Neuronal stem cell (in vitro differentiated cells): ENCODE data around the gene TRIM40.
A peak's percentile ranks its signal among the peaks of the same experiment; 100 is the strongest.

Experiments
- DNase-seq: peaks from one replicate; pipeline ENCODE4 v3.0.0-alpha.2; 2013; ENCODE audit warnings: low spot score
- H2AFZ ChIP-seq: one replicate; pipeline ENCODE4 v1.6.1; 2013; ENCODE audit warnings: mild to moderate bottlenecking, low read length, inconsistent platforms
- H2AK5ac ChIP-seq: 2 replicates; pipeline ENCODE4 v1.6.1; 2013; ENCODE audit warnings: low read depth, mild to moderate bottlenecking, inconsistent platforms, low read length, moderate library complexity, mixed read lengths
- H2BK120ac ChIP-seq: 2 replicates; pipeline ENCODE4 v1.6.1; 2013; ENCODE audit warnings: low read depth, mild to moderate bottlenecking, inconsistent platforms, low read length, moderate library complexity, mixed read lengths
- H2BK12ac ChIP-seq: one replicate; pipeline ENCODE4 v1.6.1; 2013; ENCODE audit warnings: low read length, inconsistent platforms
- H2BK15ac ChIP-seq: 2 replicates; pipeline ENCODE4 v1.6.1; 2013; ENCODE audit warnings: mild to moderate bottlenecking, low read length, inconsistent platforms, mixed read lengths
- H2BK5ac ChIP-seq: one replicate; pipeline ENCODE4 v1.6.1; 2013; ENCODE audit warnings: inconsistent platforms, mild to moderate bottlenecking, low read length, moderate library complexity
- H3K14ac ChIP-seq: one replicate; pipeline ENCODE4 v1.6.1; 2013; ENCODE audit warnings: low read length, inconsistent platforms
- H3K18ac ChIP-seq: 2 replicates; pipeline ENCODE4 v1.6.1; 2013; ENCODE audit warnings: low read length, inconsistent platforms
- H3K23ac ChIP-seq: 2 replicates; pipeline ENCODE4 v1.6.1; 2013; ENCODE audit warnings: low read depth, mild to moderate bottlenecking, mixed read lengths, low read length, inconsistent platforms; ENCODE audit not compliant: poor library complexity
- H3K27ac ChIP-seq: replicated peaks from 3 replicates; pipeline ENCODE4 v1.5.1; 2013; ENCODE audit warnings: low read length, inconsistent platforms
- H3K27me3 ChIP-seq, 3 experiments: 2 replicates each; pipeline ENCODE4 v1.6.1; 2013; ENCODE audit warnings: low read length in 3 of 3, mild to moderate bottlenecking in 2 of 3, inconsistent platforms in 1 of 3, low read depth in 1 of 3, mixed read lengths in 1 of 3, moderate library complexity in 1 of 3; ENCODE audit not compliant: control insufficient read depth in 3 of 3, insufficient read depth in 3 of 3
- H3K36me3 ChIP-seq, 2 donors: replicated peaks in 1 of 2; 2 replicates each; pipeline ENCODE4 v1.6.1; 2013; ENCODE audit warnings: low read length in 2 of 2; ENCODE audit not compliant: control insufficient read depth in 2 of 2, insufficient read depth in 2 of 2
- H3K4ac ChIP-seq: 2 replicates; pipeline ENCODE4 v1.6.1; 2013; ENCODE audit warnings: inconsistent platforms, mild to moderate bottlenecking, low read length, moderate library complexity
- H3K4me1 ChIP-seq, 2 donors: 1 replicate in 1 of 2; 2 replicates in 1 of 2; pipeline ENCODE4 v1.6.1; 2013; ENCODE audit warnings: low read length in 2 of 2, low read depth in 1 of 2; ENCODE audit not compliant: control insufficient read depth in 2 of 2, insufficient read depth in 1 of 2
- H3K4me2 ChIP-seq: one replicate; pipeline ENCODE4 v1.6.1; 2013; ENCODE audit warnings: mild to moderate bottlenecking, low read length, inconsistent platforms; ENCODE audit not compliant: insufficient read depth, poor library complexity, severe bottlenecking
- H3K4me3 ChIP-seq, 2 donors: 2 replicates each; pipeline ENCODE4 v1.5.1; 2013; ENCODE audit warnings: low read length in 2 of 2, mild to moderate bottlenecking in 2 of 2, inconsistent platforms in 1 of 2, moderate library complexity in 1 of 2
- H3K79me1 ChIP-seq: one replicate; pipeline ENCODE4 v1.6.1; 2013; ENCODE audit warnings: low read depth, mild to moderate bottlenecking, inconsistent platforms, low read length, moderate library complexity
- H3K9ac ChIP-seq: one replicate; pipeline ENCODE4 v1.6.1; 2013; ENCODE audit warnings: mild to moderate bottlenecking, low read depth, low read length, inconsistent platforms; ENCODE audit not compliant: poor library complexity
- H3K9me3 ChIP-seq, 2 donors: replicated peaks in 1 of 2; 2 replicates each; pipeline versions ENCODE3 to v1.6.1; 2013; ENCODE audit warnings: low read length in 2 of 2, mild to moderate bottlenecking in 2 of 2, inconsistent platforms in 1 of 2, low read depth in 1 of 2, mixed read lengths in 1 of 2, moderate library complexity in 1 of 2; ENCODE audit not compliant: control insufficient read depth in 2 of 2, insufficient read depth in 1 of 2
- H4K8ac ChIP-seq: one replicate; pipeline ENCODE4 v1.6.1; 2013; ENCODE audit warnings: low read depth, mild to moderate bottlenecking, inconsistent platforms, low read length, moderate library complexity
- H4K91ac ChIP-seq: one replicate; pipeline ENCODE4 v1.6.1; 2013; ENCODE audit warnings: low read length, low read depth, mild to moderate bottlenecking, inconsistent platforms; ENCODE audit not compliant: poor library complexity
- WGBS, 2 donors: extraction: QIAGEN DNeasy Blood & Tissue Kit; methylation state at CpG; one replicate each; pipeline ENCODE4 v1.1.7; 2013; ENCODE audit warnings: missing lambda C conversion rate in 2 of 2, mixed read lengths in 1 of 2; ENCODE audit not compliant: insufficient read length in 2 of 2, insufficient replicate concordance in 1 of 2; ENCODE audit errors: extremely low coverage in 2 of 2; 5-methylcytosine and 5-hydroxymethylcytosine counted together

The TRIM40 gene

DNA sequence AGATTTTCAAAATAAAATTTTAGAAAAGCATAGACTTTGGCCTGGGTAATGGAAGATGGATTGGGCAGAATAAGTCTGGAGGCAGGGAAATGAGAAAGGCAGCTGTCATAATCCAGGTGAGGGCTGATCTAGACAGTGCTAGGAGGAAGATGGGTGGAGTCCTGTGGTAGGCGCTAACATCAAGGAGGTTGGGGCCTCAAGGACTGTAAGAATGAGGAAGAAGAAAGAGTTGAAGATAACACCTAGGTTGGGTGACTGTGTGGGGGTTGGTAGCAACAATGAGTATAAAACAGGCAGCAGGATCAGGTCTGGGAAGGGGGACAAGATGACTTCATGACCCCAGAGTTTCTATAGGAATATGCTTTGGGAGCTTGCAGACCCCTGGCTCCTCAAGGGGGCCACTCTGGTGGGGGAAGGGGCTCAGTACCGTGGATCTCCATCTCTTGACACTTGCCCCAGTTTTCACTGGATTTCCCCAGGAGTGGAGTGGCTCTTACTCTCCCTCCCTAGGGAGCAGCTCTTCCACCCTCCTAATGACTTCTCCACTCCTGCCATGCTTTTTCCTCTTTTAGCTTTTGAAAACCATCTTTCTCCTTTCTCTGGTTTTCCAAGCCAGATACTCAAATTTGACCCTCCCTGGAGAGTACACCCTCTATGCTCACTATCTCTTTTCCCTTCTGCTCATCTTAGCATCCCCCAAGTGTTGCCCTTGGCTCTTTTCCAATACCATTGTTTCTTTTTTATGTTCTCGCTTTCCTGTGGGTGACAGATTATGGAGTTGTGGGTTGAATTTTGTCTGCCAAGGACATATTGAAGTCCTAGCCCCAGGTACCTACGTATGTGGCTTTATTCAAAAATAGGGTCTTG is 37.8 kb upstream of the TRIM40 start:
- Histone ChIP-seq H2AFZ (no peak overlapping the region), H3K18ac (no peak overlapping the region), H3K36me3 (no peaks in the 10 kb centered on the region), H4K91ac (no peak overlapping the region), H3K9ac (no peak overlapping the region), H3K14ac (no peak overlapping the region), H2BK120ac (no peak overlapping the region), H3K4me1 (peaks cover 2 to 6% of the 10 kb centered on the region in 2 donors), H2BK12ac (no peak overlapping the region), H3K27ac (no peak overlapping the region), H3K23ac (no peak overlapping the region), H3K4me2 (no peak overlapping the region), H3K27me3 (peaks cover 17 to 85% (median 61%) of the 10 kb centered on the region in 3 experiments), H4K8ac (no peak overlapping the region), H3K4ac (no peak overlapping the region), H2AK5ac (no peak overlapping the region), H2BK15ac (no peak overlapping the region), H3K4me3 (no peak overlapping the region), H2BK5ac (no peak overlapping the region), H3K9me3 (peaks cover 0 to 3% of the 10 kb centered on the region in 2 donors), H3K79me1 (no peaks in the 10 kb centered on the region)
- no peak for DNase-seq
- WGBS, 2 donors = no CpG with 5 or more reads among the region's 4 CpGs

DNA sequence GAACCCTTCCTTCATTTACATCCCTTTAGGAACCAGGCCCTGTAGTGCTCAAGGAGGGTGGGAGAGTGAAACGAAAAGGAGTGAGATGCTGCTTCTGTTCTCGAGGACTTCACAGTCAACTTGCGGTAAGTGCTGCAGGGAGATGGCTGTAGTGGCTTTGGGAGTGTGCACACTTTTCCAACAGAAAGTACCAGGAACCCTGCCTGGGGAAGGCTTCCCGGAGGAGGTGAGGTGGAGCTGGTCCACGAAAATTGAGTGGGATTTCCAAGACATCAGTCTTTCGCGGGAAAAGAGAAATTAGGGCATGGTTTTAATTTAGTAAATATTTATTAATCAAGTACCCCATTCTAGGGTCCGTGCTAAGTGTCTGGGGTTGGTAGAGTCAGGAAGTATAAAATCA is 35.8 kb upstream of the TRIM40 start:
- Histone ChIP-seq H3K4ac (no peak overlapping the region), H2AFZ (no peak overlapping the region), H4K8ac (no peak overlapping the region), H4K91ac (no peak overlapping the region), H2BK15ac (no peak overlapping the region), H3K4me2 (peak overlapping the region; percentile 20), H2BK12ac (no peak overlapping the region), H3K4me3 (peak overlapping the region in 1 of 2 donors; percentile 30), H2BK5ac (no peak overlapping the region), H3K36me3 (no peaks in the 10 kb centered on the region), H3K27me3 (peaks cover 17 to 94% (median 65%) of the 10 kb centered on the region in 3 experiments), H3K18ac (no peak overlapping the region), H3K9me3 (peaks cover 0 to 3% of the 10 kb centered on the region in 2 donors), H3K9ac (no peak overlapping the region), H2BK120ac (no peak overlapping the region), H3K4me1 (peaks cover 4 to 6% of the 10 kb centered on the region in 2 donors), H3K79me1 (no peaks in the 10 kb centered on the region), H3K14ac (no peak overlapping the region), H2AK5ac (no peak overlapping the region), H3K23ac (no peak overlapping the region), H3K27ac (no peak overlapping the region)
- WGBS, 2 donors = no CpG with 5 or more reads among the region's 8 CpGs
- no peak for DNase-seq

DNA sequence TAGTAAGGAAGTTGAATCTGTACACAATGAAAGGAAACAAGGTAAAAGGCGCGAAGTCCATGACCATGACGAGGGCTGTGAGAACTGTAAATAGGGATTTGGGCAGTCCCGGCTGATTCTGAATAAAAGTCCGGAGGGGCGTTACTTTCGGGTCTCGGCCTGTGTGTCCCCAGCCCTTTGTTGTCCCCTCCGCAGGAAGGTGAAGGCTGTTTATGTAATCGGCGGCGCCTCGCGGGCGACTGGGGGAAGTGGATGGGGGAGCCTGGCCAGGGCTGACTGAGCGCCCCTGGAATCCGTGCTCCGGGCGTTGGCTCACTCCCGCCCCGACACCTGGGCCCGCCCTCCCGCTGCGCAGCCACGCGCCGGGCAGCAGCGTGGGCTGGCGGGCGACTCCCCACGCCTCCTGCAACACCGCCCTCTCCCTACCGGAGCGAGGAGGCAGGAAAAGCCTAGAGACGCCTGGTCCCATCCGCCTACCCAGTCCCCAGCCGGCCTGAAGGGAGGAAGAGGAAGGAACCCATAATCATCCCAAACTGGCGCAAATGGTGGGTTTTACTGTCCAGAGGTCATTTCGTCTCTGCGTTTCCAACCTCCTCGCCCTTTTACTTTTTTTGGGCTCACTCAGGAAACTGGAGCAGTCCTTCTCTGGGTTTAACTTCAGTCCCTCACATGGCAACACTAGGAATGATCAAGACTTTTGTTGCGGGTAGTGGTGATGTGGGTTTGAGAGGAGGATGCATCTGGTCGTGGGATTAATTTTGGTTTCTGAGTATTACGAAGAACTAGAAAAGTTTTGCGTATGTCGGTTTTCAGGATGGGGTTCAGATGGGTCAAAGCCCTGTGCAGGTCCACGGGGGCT is 35.1 kb upstream of the TRIM40 start:
- H3K9ac ChIP-seq = no peak overlapping the region
- no peak overlapping the region for H3K18ac ChIP-seq
- no peak overlapping the region for H4K91ac ChIP-seq
- no peak overlapping the region for H2BK5ac ChIP-seq
- WGBS, 2 donors = no CpG with 5 or more reads among the region's 47 CpGs
- H3K4ac ChIP-seq = no peak overlapping the region
- no peak overlapping the region for H3K14ac ChIP-seq
- peak overlapping the region in 1 of 2 donors; percentile 7 for H3K4me3 ChIP-seq
- H2AK5ac ChIP-seq = no peak overlapping the region
- peak overlapping the region; percentile 70 for H2AFZ ChIP-seq
- H2BK12ac ChIP-seq = no peak overlapping the region
- H3K27ac ChIP-seq = no peak overlapping the region
- peaks cover 0 to 3% of the 10 kb centered on the region in 2 donors for H3K9me3 ChIP-seq
- peak overlapping the region; percentile 20 for H3K4me2 ChIP-seq
- H3K4me1 ChIP-seq = peaks cover 4 to 6% of the 10 kb centered on the region in 2 donors
- no peak overlapping the region for H4K8ac ChIP-seq
- no peaks in the 10 kb centered on the region for H3K79me1 ChIP-seq
- peaks cover 17 to 93% (median 61%) of the 10 kb centered on the region in 3 experiments for H3K27me3 ChIP-seq
- no peak overlapping the region for H2BK120ac ChIP-seq
- H3K23ac ChIP-seq = no peak overlapping the region
- H3K36me3 ChIP-seq = no peaks in the 10 kb centered on the region
- DNase-seq = no peak
- H2BK15ac ChIP-seq = no peak overlapping the region
